Cardiac muscle cell (in vitro differentiated cells and primary cell): ENCODE data around the gene DLX2. TPM values are rescaled to one million over a fixed set of nuclear protein-coding genes. Genes with fewer than 3 reads are reported as not detected.
A peak's percentile ranks its signal among the peaks of the same experiment; 100 is the strongest.

Experiments
- DNase-seq, 2 donors: peaks; one replicate each; pipeline versions ENCODE4 v3.0.0 to v3.0.0-alpha.2; 2010 to 2017; ENCODE audit warnings: low read depth in 1 of 2, low spot score in 1 of 2
- H3K27ac ChIP-seq: fragments of 200-600 bp; sonication (generic); 2 replicates; pipeline ENCODE4 v1.5.1; 2016
- H3K27me3 ChIP-seq: fragments of 200-600 bp; sonication (generic); 2 replicates; pipeline ENCODE4 v1.6.0; 2016; ENCODE audit warnings: control low read depth
- H3K36me3 ChIP-seq: fragments of 200-600 bp; sonication (generic); 2 replicates; pipeline ENCODE4 v1.5.1; 2016; ENCODE audit warnings: control low read depth
- H3K4me1 ChIP-seq: fragments of 200-600 bp; sonication (generic); 2 replicates; pipeline ENCODE4 v1.8.1; 2017; ENCODE audit warnings: low read depth, mild to moderate bottlenecking, mixed run types
- H3K4me3 ChIP-seq: fragments of 200-600 bp; sonication (generic); 2 replicates; pipeline ENCODE4 v1.5.1; 2016; ENCODE audit warnings: mild to moderate bottlenecking
- H3K9me3 ChIP-seq: fragments of 200-600 bp; sonication (generic); 2 replicates; pipeline ENCODE4 v1.5.1; 2017; ENCODE audit warnings: low read depth, mild to moderate bottlenecking, control low read depth
- polyA plus RNA-seq: library from polyadenylated mRNA; unstranded; fragments of >200 nt; fragmentation: Nextera tagmentation; extraction: Ambion mirVana; gene quantifications from 2 replicates; pipeline ENCODE4 v1.2.1, GENCODE V29; 2016
- total RNA-seq: library from RNA; depleted of rRNA; stranded (reverse); fragments of >200 nt; gene quantifications from 2 replicates; pipeline ENCODE4 v1.2.3, GENCODE V29; 2016
- TF ChIP-seq, protein P1 (sequence below): IDR thresholded peaks from 2 replicates; pipeline ENCODE4 v1.5.1; 2012; ENCODE audit warnings: low read depth, mild to moderate bottlenecking, low read length

Gene DLX2
- total and polyA plus RNA-seq, 2 experiments from 2014 or later = 0.26 TPM; not detected in 1

- Histone ChIP-seq H3K27me3 (peaks cover 100% of the 10 kb centered on the region), H3K27ac (no peak overlapping the region), H3K36me3 (no peaks in the 10 kb centered on the region), H3K9me3 (no peaks in the 10 kb centered on the region), H3K4me3 (peak overlapping the region; percentile 17), H3K4me1 (no peaks in the 10 kb centered on the region)
- TF ChIP-seq, protein P1, sequence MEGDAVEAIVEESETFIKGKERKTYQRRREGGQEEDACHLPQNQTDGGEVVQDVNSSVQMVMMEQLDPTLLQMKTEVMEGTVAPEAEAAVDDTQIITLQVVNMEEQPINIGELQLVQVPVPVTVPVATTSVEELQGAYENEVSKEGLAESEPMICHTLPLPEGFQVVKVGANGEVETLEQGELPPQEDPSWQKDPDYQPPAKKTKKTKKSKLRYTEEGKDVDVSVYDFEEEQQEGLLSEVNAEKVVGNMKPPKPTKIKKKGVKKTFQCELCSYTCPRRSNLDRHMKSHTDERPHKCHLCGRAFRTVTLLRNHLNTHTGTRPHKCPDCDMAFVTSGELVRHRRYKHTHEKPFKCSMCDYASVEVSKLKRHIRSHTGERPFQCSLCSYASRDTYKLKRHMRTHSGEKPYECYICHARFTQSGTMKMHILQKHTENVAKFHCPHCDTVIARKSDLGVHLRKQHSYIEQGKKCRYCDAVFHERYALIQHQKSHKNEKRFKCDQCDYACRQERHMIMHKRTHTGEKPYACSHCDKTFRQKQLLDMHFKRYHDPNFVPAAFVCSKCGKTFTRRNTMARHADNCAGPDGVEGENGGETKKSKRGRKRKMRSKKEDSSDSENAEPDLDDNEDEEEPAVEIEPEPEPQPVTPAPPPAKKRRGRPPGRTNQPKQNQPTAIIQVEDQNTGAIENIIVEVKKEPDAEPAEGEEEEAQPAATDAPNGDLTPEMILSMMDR = no peak
- DNase-seq = peak; percentile 90 to 95
Observed at GRCh38 chr2:172084645-172085459, 17.8 kb downstream of the DLX2 start.

DNA sequence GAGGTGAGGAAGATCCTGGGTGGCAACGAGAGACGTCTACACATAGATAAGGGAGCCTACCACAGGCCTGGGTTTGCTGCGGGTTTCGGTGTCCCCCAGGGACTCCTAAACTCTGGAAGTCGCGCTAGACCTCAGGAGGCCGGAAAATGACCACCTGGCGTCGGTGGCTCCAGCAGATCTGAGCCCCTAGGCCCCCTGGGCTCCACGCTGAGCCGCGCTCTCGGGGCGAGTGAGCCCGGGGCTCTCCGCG lies 18.4 kb downstream of the DLX2 start:
- no peak overlapping the region for H3K27ac ChIP-seq
- DNase-seq = no peak
- H3K9me3 ChIP-seq = no peaks in the 10 kb centered on the region
- TF ChIP-seq, protein P1 = no peak
- peak overlapping the region; percentile 17 for H3K4me3 ChIP-seq
- no peaks in the 10 kb centered on the region for H3K36me3 ChIP-seq
- peaks cover 100% of the 10 kb centered on the region for H3K27me3 ChIP-seq
- H3K4me1 ChIP-seq = no peaks in the 10 kb centered on the region

DNA sequence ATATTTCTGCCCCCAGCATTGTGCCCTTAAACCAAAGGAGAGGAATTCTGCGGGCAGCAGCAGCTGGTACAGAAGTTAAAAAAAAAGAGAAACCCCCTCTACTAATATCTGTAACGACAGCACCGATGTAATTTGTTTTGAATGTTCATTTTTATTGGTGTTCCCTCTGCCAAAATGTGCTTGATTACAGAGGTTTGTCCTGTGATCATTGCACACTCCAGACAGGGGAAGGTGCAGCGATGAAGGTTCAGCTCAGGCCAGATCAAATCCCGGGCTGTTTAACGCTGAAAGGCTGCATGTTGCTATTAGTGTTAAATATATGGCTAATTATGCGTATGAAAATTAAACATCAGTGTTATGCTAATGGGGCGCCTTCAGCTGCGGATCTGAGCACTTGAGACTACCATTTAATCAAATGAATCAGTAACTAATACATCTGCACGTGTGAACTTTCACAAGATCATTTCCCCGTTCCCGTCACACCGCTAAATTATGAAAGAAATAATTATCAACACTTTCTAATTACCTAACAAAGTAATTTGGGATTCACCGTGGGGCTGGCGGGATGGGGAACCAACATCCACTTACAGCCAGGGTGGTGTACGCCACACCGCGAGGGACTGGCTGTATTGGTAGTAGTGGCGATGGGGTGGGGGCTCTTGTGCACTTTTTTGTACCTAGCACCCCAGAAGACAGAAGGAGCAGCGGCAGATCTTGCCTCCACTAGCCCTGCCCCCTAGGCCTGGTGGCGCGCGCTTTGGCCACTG lies 18.9 kb downstream of the DLX2 start:
- H3K4me3 ChIP-seq = no peak overlapping the region

GRCh38 chr2:172082944-172083627 lies 19.6 kb downstream of the DLX2 start:
- no peak for DNase-seq
- TF ChIP-seq, protein P1 = no peak
- Histone ChIP-seq H3K4me3 (no peak overlapping the region), H3K27me3 (peaks cover 100% of the 10 kb centered on the region), H3K36me3 (no peaks in the 10 kb centered on the region), H3K27ac (no peak overlapping the region), H3K9me3 (no peaks in the 10 kb centered on the region), H3K4me1 (no peaks in the 10 kb centered on the region)

More for the DNA sequence above, 18.9 kb downstream of the DLX2 start:
- TF ChIP-seq, protein P1 = no peak
- Histone ChIP-seq H3K27me3 (peaks cover 100% of the 10 kb centered on the region), H3K27ac (no peak overlapping the region), H3K36me3 (no peaks in the 10 kb centered on the region), H3K4me1 (no peaks in the 10 kb centered on the region), H3K9me3 (no peaks in the 10 kb centered on the region)
- DNase-seq = no peak

GRCh38 chr2:172082105-172082943 lies 20.4 kb downstream of the DLX2 start:
- no peak overlapping the region for H3K4me3 ChIP-seq
- TF ChIP-seq, protein P1 = no peak
- no peaks in the 10 kb centered on the region for H3K36me3 ChIP-seq
- H3K27me3 ChIP-seq = peaks cover 100% of the 10 kb centered on the region
- no peaks in the 10 kb centered on the region for H3K4me1 ChIP-seq
- no peaks in the 10 kb centered on the region for H3K9me3 ChIP-seq
- H3K27ac ChIP-seq = no peak overlapping the region
- no peak for DNase-seq
